ENCODE measurements around the gene TMX4. TPM values are rescaled to one million over a fixed set of nuclear protein-coding genes. Genes with fewer than 3 reads are reported as not detected.
A peak's percentile ranks its signal among the peaks of the same experiment; 100 is the strongest.

Gene TMX4
- total and polyA plus RNA-seq, 7 donors = 3.0 to 93.8 (median 63.4) TPM

DNA sequence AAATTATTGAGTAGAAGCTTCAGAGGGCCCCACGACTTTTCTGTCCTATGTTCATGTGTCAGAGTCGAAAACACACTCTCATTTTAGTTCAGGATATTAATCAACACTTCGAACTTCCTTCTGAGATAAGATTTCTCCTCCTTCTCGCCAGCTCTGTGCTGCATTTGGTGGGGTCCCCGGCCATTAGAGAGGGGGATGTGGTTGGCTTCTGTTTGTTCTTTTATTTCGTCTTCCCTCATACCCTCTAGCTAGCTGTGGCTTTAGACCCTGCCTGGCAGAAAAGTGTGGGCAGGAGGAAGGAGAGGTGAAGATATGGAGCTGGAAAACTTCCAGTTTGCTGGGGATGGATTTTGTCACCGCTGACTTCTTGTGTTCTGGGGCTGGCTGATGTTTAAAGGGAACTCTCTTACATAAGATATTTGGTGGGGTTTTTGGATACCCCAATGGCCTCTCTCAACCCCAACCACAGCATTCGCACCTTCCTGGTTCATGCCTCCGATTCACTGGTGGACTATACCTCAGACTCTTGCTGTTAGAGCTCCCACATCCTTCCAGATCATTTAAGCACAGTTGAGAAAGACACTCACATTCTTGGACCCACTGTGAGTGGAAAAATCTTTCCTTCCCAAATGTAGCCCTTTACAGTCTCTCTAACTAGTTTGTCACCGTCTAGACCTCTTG, 30.7 kb upstream of the TMX4 start:
- TF ChIP-seq POLR2AphosphoS5 (IDR thresholded peaks at IDR 0.05) (no peak), POLR2A (IDR thresholded peaks at IDR 0.05) (no peak), EP300 (IDR thresholded peaks at IDR 0.05) (no peak)
- TF ChIP-seq, protein P1, sequence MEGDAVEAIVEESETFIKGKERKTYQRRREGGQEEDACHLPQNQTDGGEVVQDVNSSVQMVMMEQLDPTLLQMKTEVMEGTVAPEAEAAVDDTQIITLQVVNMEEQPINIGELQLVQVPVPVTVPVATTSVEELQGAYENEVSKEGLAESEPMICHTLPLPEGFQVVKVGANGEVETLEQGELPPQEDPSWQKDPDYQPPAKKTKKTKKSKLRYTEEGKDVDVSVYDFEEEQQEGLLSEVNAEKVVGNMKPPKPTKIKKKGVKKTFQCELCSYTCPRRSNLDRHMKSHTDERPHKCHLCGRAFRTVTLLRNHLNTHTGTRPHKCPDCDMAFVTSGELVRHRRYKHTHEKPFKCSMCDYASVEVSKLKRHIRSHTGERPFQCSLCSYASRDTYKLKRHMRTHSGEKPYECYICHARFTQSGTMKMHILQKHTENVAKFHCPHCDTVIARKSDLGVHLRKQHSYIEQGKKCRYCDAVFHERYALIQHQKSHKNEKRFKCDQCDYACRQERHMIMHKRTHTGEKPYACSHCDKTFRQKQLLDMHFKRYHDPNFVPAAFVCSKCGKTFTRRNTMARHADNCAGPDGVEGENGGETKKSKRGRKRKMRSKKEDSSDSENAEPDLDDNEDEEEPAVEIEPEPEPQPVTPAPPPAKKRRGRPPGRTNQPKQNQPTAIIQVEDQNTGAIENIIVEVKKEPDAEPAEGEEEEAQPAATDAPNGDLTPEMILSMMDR (IDR thresholded peaks at IDR 0.05) = no peak
- 57 to 58% methylated on average over 10 of the region's 10 CpGs for WGBS, 2 donors
- H3K27me3 ChIP-seq = no peaks in the 10 kb centered on the region
- no peaks in the 10 kb centered on the region for H3K36me3 ChIP-seq
- no peaks in the 10 kb centered on the region for H3K4me1 ChIP-seq
- H3K27ac ChIP-seq = no peak overlapping the region
- H3K9me3 ChIP-seq = no peaks in the 10 kb centered on the region
- no peak for DNase-seq
- intact Hi-C loops (cut with DNase I) = no loop called here
- no peak overlapping the region for H3K4me3 ChIP-seq

GRCh38 chr20:8049310-8049709, 29.7 kb upstream of the TMX4 start:
- DNase-seq = no peak
- Histone ChIP-seq H3K27ac (no peak overlapping the region), H3K4me3 (no peak overlapping the region), H3K4me1 (no peaks in the 10 kb centered on the region), H3K9me3 (no peaks in the 10 kb centered on the region), H3K27me3 (no peaks in the 10 kb centered on the region), H3K36me3 (no peaks in the 10 kb centered on the region)
- intact Hi-C loops (cut with DNase I) = no loop called here
- TF ChIP-seq POLR2A (IDR thresholded peaks at IDR 0.05) (no peak), POLR2AphosphoS5 (IDR thresholded peaks at IDR 0.05) (no peak), EP300 (IDR thresholded peaks at IDR 0.05) (no peak)
- TF ChIP-seq, protein P1 (IDR thresholded peaks at IDR 0.05) = no peak
- 85 to 87% methylated on average over 3 of the region's 3 CpGs for WGBS, 2 donors

GRCh38 chr20:8045946-8046345, 26.4 kb upstream of the TMX4 start:
- no peaks in the 10 kb centered on the region for H3K4me1 ChIP-seq
- WGBS, 2 donors = 69 to 92% methylated on average over 1 of the region's 1 CpG
- H3K9me3 ChIP-seq = no peaks in the 10 kb centered on the region
- no peak overlapping the region for H3K4me3 ChIP-seq
- intact Hi-C loops (cut with DNase I) = loop anchor here (1.0 kb wide), 1 partner anchor 343 kb away; no protein-coding TSS in a partner anchor
- no peak overlapping the region for H3K27ac ChIP-seq
- DNase-seq = no peak
- TF ChIP-seq POLR2A (IDR thresholded peaks at IDR 0.05) (no peak), POLR2AphosphoS5 (IDR thresholded peaks at IDR 0.05) (no peak), EP300 (IDR thresholded peaks at IDR 0.05) (no peak)
- TF ChIP-seq, protein P1 (IDR thresholded peaks at IDR 0.05) = no peak
- H3K27me3 ChIP-seq = no peaks in the 10 kb centered on the region
- H3K36me3 ChIP-seq = no peaks in the 10 kb centered on the region

GRCh38 chr20:8043687-8044282, 24.2 kb upstream of the TMX4 start:
- Histone ChIP-seq H3K27me3 (no peaks in the 10 kb centered on the region), H3K4me1 (no peaks in the 10 kb centered on the region), H3K9me3 (no peaks in the 10 kb centered on the region), H3K4me3 (no peak overlapping the region), H3K27ac (no peak overlapping the region), H3K36me3 (no peaks in the 10 kb centered on the region)
- WGBS, 2 donors = 31 to 33% methylated on average over 13 of the region's 13 CpGs
- DNase-seq = no peak
- TF ChIP-seq, protein P1 (IDR thresholded peaks at IDR 0.05) = peak; percentile 60 to 80 (median 70)
- no peak for TF ChIP-seq EP300 (IDR thresholded peaks at IDR 0.05)
- intact Hi-C loops (cut with DNase I) = loop anchor here (1.0 to 2.0 kb wide), 2 partner anchors 88 to 677 kb away; no protein-coding TSS in a partner anchor
